HG02981 (cell line): ENCODE measurements around the gene TRAF2.
"Not testable (repeated sequence)": the region's sequence is repeated elsewhere in the genome, so short reads cannot be mapped to it uniquely, and the experiment has no call there.

Source experiments
- ATAC-seq: cut with Tn5 transposase; IDR thresholded peaks from one replicate; pipeline ENCODE4 v1.9.1; 2021; ENCODE audit warnings: mild to moderate bottlenecking, moderate library complexity; ENCODE audit not compliant: unreplicated experiment

Gene TRAF2

GRCh38 chr9:136857581-136858412 is 28.5 kb upstream of the TRAF2 start:
- ATAC-seq = no peak

GRCh38 chr9:136858452-136858843 is 27.9 kb upstream of the TRAF2 start:
- no peak for ATAC-seq

GRCh38 chr9:136858844-136859757 is 27.2 kb upstream of the TRAF2 start:
- ATAC-seq = no peak

GRCh38 chr9:136860529-136860928 is 25.8 kb upstream of the TRAF2 start:
- no peak for ATAC-seq

- no peak for ATAC-seq
Observed at GRCh38 chr9:136860933-136861873, 25.1 kb upstream of the TRAF2 start.

GRCh38 chr9:136861874-136862457 is 24.4 kb upstream of the TRAF2 start:
- ATAC-seq = no peak

- no peak for ATAC-seq
Observed at GRCh38 chr9:136862849-136863622, 23.3 kb upstream of the TRAF2 start.

GRCh38 chr9:136863623-136864273 is 22.6 kb upstream of the TRAF2 start:
- no peak for ATAC-seq

GRCh38 chr9:136865041-136865767 is 21.1 kb upstream of the TRAF2 start:
- no peak for ATAC-seq

- ATAC-seq = no peak
Observed at GRCh38 chr9:136865768-136866103, 20.6 kb upstream of the TRAF2 start.

- ATAC-seq = not testable (repeated sequence)
Observed at GRCh38 chr9:136866898-136867421, 19.4 kb upstream of the TRAF2 start.

- ATAC-seq = no peak
Observed at GRCh38 chr9:136867480-136867879, 18.8 kb upstream of the TRAF2 start.

- no peak for ATAC-seq
Observed at GRCh38 chr9:136867917-136868316, 18.4 kb upstream of the TRAF2 start.

- no peak for ATAC-seq
Observed at GRCh38 chr9:136868644-136869043, 17.7 kb upstream of the TRAF2 start.

GRCh38 chr9:136869611-136870010 is 16.7 kb upstream of the TRAF2 start:
- ATAC-seq = not testable (repeated sequence)

- no peak for ATAC-seq
Observed at GRCh38 chr9:136875155-136875554, 11.2 kb upstream of the TRAF2 start.

GRCh38 chr9:136876476-136876875 is 9.8 kb upstream of the TRAF2 start:
- no peak for ATAC-seq

GRCh38 chr9:136880651-136881050 is 5.7 kb upstream of the TRAF2 start:
- no peak for ATAC-seq
